Measurements from ENCODE around the gene TTC28.
"Not testable (repeated sequence)": the region's sequence is repeated elsewhere in the genome, so short reads cannot be mapped to it uniquely, and the experiment has no call there.

Gene TTC28

GRCh38 chr22:28171712-28172111 lies 507.9 kb downstream of the TTC28 start:
- no peak for DNase-seq (ENCODE audit: low spot score)
- no peak for TF ChIP-seq CTCF (IDR thresholded peaks at IDR 0.05; ENCODE audit: extremely low read depth, missing control alignments)

- DNase-seq (ENCODE audit: low spot score): no peak
- no peak for TF ChIP-seq CTCF (IDR thresholded peaks at IDR 0.05; ENCODE audit: extremely low read depth, missing control alignments)
These were observed 508.5 kb downstream of the TTC28 start for GRCh38 chr22:28171115-28171514.

- DNase-seq (ENCODE audit: low spot score): not testable (repeated sequence)
These were observed 510.3 kb downstream of the TTC28 start for GRCh38 chr22:28169314-28169713.

GRCh38 chr22:28155808-28156207 lies 523.8 kb downstream of the TTC28 start:
- no peak for DNase-seq (ENCODE audit: low spot score)
- TF ChIP-seq CTCF (IDR thresholded peaks at IDR 0.05; ENCODE audit: extremely low read depth, missing control alignments): no peak

- no peak for TF ChIP-seq CTCF (IDR thresholded peaks at IDR 0.05; ENCODE audit: extremely low read depth, missing control alignments)
These were observed 524.8 kb downstream of the TTC28 start for GRCh38 chr22:28154861-28155260.

GRCh38 chr22:28151151-28151816 lies 528.4 kb downstream of the TTC28 start:
- DNase-seq (ENCODE audit: low spot score): no peak

More at GRCh38 chr22:28154861-28155260, 524.8 kb downstream of the TTC28 start:
- DNase-seq (ENCODE audit: low spot score): no peak

GRCh38 chr22:28148816-28149465 lies 530.7 kb downstream of the TTC28 start:
- DNase-seq (ENCODE audit: low spot score): no peak
- no peak for TF ChIP-seq CTCF (IDR thresholded peaks at IDR 0.05; ENCODE audit: extremely low read depth, missing control alignments)

More at GRCh38 chr22:28151151-28151816, 528.4 kb downstream of the TTC28 start:
- TF ChIP-seq CTCF (IDR thresholded peaks at IDR 0.05; ENCODE audit: extremely low read depth, missing control alignments): no peak

GRCh38 chr22:28147401-28147800 lies 532.2 kb downstream of the TTC28 start:
- no peak for DNase-seq (ENCODE audit: low spot score)
- TF ChIP-seq CTCF (IDR thresholded peaks at IDR 0.05; ENCODE audit: extremely low read depth, missing control alignments): no peak

All from GM20000 (cell line).